ENCODE results near the gene ANKRD31.
A peak's percentile ranks its signal among the peaks of the same experiment; 100 is the strongest.
"Not testable (repeated sequence)": the region's sequence is repeated elsewhere in the genome, so short reads cannot be mapped to it uniquely, and the experiment has no call there.

The ANKRD31 gene

GRCh38 chr5:75138689-75139088 lies 98.0 kb downstream of the ANKRD31 start:
- no peak for DNase-seq

- DNase-seq, result no peak
Observed at GRCh38 chr5:75130818-75131349, 105.8 kb downstream of the ANKRD31 start.

GRCh38 chr5:75116856-75117255 lies 119.8 kb downstream of the ANKRD31 start:
- DNase-seq, result no peak

DNA sequence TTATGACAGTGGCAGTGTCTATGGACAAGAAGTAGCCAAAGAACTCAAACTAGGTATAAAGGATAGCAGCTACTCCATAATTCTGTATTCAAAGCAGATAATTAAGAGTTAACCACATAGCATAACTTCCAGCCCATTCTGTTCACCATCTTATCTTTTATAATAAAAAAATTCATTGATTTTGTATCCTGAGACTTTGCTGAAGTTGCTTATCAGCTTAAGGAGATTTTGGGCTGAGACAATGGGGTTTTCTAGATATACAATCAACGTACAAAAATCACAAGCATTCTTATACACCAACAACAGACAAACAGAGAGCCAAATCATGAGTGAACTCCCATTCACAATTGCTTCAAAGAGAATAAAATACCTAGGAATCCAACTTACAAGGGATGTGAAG lies 122.4 kb downstream of the ANKRD31 start:
- DNase-seq, result not testable (repeated sequence)

DNA sequence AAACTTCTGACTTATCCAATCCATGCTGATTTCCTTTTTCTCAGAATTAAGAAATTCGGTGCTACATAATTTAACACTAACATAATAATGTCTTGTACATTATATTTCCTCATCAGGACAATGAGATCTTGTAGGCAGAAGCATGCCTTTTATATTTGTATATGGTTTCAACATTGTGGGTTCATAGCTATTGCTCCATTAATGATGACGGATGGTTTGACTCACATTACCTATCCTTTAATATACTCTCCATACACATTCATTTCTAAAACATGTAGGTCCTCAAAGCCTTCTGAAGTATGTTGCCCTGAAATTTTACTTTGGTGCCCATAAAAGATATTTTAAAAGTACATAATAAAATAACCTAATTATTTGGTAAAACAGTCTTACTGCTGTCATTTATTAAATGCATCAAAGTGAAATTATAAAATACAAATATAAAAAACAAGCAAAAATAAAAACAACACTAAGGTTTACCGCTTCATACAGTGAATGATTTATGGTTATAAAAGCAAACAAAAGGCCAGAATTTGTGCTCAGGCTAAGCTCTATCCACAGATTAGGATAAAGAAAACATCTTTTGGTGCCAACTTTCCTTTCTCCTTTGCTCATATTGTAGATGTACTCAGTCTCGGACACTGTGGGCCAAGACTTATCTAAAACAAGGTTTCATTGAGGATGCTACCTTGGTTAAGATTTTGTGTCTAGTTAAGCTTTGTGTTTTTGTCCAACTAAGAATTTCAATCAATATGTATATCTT lies 123.1 kb downstream of the ANKRD31 start:
- DNase-seq, result no peak

DNA sequence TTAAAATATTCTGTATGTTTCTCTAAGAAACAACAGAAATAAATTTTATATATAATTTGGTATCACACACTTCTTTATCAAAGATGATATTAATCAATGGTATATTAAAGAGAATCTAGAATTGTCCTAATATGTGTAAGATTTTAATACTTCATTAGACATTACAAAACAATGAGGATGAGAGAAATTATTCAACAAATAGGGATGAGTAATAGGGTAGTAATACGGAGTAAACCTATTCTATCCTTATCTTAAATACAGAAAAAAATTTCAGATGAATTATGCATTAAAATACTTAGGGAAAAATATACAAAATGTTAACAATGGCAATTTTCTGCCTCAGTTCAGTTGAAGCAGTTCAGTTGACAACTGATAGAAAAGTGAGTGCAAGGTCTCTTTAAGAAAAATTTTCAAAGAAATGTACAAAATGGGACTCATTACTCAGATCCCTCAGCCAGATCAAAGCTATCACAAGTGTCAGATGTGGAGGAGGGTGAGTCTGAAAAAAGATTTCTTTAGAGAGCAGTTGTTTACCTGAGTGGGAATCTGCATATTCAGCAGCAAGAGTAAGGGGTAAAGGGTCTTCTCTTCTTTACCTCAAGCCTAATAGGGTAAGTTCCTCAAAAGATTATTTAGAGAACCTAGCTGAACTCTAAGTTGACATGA lies 127.6 kb downstream of the ANKRD31 start:
- DNase-seq, result no peak

- no peak for DNase-seq
Observed at GRCh38 chr5:75108515-75108914, 128.2 kb downstream of the ANKRD31 start.

DNA sequence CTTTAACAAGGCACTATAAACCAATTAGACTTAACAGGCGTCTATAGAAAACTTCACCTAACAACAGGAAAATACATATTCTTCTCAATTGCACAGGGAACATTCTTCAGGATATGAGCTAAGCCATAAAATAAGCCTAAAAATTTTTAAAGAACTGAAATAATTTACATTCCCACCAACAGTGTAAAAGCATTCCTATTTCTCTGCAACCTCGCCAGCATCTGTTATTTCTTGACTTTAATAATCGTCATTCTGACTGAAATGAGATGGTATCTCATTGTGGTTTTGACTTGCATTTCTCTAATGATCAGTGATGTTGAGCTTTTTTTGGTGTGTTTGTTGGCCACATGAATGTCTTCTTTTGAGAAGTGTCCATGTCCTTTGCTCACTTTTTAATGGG lies 140.7 kb downstream of the ANKRD31 start:
- not testable (repeated sequence) for DNase-seq

- no peak for DNase-seq
Observed at GRCh38 chr5:75091597-75091996, 145.1 kb downstream of the ANKRD31 start.

DNA sequence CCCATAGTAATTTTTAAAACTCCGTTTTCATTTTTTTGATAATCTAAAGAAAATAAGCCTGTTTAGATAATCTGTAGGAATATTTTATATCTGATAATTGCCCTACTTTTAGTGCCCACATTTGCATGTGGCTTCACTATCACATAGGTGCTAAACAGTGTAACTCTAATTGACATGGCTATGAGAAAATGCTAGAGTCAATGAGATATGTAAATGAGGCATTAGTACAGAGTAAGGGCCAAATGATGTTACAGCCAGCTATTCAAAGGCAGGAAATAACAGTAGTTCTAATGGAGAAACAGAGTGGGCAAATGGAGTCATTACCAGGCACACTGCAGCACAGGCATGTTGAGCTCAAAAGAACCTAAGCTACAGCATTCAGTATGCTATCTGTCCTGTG lies 147.0 kb downstream of the ANKRD31 start:
- no peak for DNase-seq

- peak; percentile 6 for DNase-seq
Observed at GRCh38 chr5:75089137-75089536, 147.5 kb downstream of the ANKRD31 start.

GRCh38 chr5:75088648-75089047 lies 148.0 kb downstream of the ANKRD31 start:
- DNase-seq, result no peak

GRCh38 chr5:75081510-75081909 lies 155.2 kb downstream of the ANKRD31 start:
- no peak for DNase-seq

GRCh38 chr5:75079346-75079745 lies 157.3 kb downstream of the ANKRD31 start:
- DNase-seq, result not testable (repeated sequence)

- no peak for DNase-seq
Observed at GRCh38 chr5:75078027-75078426, 158.7 kb downstream of the ANKRD31 start.

GRCh38 chr5:75072061-75072460 lies 164.6 kb downstream of the ANKRD31 start:
- no peak for DNase-seq

DNA sequence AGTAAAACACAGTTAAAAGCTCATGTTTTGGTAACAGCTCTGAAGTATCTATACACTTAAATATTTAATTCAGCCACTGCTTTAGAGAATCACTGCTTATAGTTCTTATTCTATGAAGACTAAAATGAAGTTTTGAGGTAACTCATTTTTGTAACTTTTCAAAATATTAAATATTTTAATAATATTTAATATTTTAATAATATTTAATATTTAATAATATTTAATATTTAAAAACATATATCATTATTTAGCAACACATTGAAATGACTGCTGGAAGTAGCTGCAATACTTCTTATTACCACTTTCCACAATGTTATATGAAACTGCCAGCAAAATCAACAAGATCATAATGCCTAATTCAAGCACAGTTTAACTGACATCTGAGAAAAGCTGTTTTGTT lies 165.6 kb downstream of the ANKRD31 start:
- DNase-seq, result no peak

DNA sequence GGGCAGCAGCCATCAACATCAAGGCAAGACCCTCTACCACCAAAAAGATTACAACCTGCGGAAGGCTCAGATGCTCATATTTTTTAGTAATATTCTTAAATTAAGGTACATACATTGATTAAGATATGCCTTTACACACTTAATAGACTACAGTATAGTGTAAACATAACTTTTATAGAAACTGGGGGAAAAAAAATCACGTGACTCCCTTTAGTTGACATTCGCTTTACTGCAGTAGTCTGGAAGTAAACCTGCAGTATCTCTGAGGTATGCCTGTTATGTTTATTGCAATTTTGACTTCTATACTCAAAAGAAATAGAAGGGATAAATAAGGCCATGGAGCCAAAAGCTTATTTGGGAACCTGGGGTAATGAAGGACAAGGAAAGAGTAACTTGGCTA lies 169.2 kb downstream of the ANKRD31 start:
- no peak for DNase-seq

DNA sequence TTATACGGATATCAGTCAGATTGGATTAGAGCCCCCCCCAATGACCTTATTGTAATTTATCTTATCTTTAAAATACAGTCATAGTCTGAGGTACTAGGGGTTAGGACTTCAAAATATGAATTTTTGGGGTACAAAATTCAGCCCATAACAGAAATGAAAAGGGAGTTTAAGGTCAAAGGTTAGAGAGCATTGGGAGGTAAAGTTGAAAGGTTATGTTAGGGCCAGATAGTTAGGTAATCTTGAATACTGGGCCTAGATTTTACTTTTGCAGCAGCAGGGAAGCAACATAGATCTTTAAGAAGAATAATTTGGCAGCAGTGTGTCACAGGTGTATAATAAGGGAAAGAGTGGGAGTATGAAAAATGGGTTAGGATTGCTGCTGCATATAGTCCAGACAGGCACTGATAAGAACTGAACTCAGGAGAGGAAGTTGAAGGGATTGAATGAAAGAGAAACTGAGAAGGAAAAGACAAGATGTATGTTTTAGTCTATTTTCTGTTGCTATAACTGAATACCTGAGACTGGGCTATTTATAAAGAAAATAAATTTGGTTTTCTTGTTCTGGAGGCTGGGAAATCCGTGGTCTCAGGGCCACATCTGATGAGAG lies 173.7 kb downstream of the ANKRD31 start:
- DNase-seq, result no peak

- peak; percentile 11 for DNase-seq
Observed at GRCh38 chr5:75059912-75060545, 176.6 kb downstream of the ANKRD31 start.

DNA sequence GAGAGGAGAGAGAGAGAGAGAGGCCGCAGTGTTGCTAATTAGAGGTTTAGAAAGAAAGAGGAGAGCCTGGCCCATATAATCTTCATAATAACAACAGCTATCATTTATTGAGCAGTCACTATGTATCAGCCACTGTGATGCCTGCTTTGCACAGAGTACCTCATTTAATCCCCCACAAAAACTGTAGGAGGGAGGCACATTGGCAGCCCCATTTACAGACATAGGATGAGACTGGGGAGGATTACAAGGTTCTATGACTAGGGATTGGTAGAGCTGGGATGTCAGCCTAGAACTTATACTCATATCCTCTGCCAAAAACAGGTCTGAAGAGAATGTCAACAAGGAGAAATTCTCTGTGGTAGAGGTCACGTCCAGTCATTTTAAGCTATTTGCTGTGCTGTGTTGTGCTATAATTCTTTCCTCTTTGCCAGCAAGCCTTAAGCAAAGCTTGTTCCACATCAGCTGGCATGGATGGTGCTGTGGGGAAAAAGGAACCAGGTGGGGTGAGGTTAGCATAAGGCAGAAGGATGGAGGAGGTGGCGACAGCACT lies 177.6 kb downstream of the ANKRD31 start:
- no peak for DNase-seq

DNA sequence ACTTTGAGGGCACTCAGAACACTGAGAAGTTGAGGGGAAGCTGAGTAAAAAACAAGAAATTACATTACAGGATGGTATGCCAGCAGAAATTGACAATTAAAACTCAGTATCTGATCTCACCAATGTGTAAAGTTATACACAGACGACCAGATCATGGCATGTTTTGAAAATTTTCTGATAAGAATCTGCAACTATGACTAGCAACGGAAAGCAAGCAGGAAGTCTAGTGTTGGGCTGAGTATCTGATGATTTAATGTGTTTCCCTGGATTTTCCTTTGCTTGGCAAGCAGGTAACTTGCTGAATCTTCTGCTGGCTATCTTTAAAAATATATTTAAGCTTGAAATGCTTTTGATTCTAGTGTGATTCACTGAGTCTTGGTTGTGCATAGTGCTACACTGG lies 179.1 kb downstream of the ANKRD31 start:
- no peak for DNase-seq

DNA sequence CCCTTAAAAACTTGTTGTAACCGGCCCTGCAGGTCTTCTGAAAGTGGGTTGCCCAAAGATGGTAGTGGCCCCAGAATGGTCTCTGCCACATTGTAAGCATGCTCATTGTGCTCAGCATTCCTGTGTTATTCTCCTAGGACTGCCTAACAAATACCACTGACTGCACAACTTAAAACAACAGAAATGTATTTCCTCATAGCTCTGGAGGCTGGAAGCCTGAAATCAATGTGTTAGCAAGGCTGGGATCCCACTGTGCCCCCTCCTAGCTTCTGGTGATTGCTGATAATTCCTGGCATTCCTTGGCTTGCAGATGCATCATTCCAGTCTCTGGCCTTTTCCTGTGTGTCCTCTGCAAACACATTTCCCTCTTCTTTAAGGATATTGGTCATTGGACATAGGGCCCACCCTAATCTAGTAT lies 180.9 kb downstream of the ANKRD31 start:
- no peak for DNase-seq
